ENCODE results near the gene ERFE. TPM values are rescaled to one million over a fixed set of nuclear protein-coding genes. Genes with fewer than 3 reads are reported as not detected.
A peak's percentile ranks its signal among the peaks of the same experiment; 100 is the strongest.

The ERFE gene
- total and polyA plus RNA-seq, 9 of the 15 experiments (the other 6 are each of a cell fraction or from before 2014, with no cell fraction given) = 0.55 to 8.2 (median 3.7) TPM

GRCh38 chr2:238127165-238128060 is 31.4 kb upstream of the ERFE start:
- H4K20me1 ChIP-seq (replicated peaks; ENCODE audit: control insufficient read depth, insufficient read depth, low read length) = no peaks in the 10 kb centered on the region
- peak; percentile 95 for ATAC-seq
- ChIA-PET CTCF (ENCODE audit: low intra/inter-chr PET ratio) (no interaction called here), POLR2A (interaction anchor here (0.5 to 0.6 kb wide), 2 partner anchors 9 to 212 kb away, joined by 3 to 4 read pairs; no protein-coding TSS in a partner anchor)
- in situ Hi-C loops (cut with MboI) = no loop called here
- H3K27me3 ChIP-seq (ENCODE audit: control insufficient read depth in 2 of 2, insufficient read depth in 2 of 2, low read length in 2 of 2) = peaks cover 5 to 50% of the 10 kb centered on the region in 2 experiments; a peak in 4 of 5 replicates
- H3K4me2 ChIP-seq (ENCODE audit: insufficient read depth, low read length) = peak overlapping the region; percentile 10; the same call in 1 of the 2 replicates
- no peaks in the 10 kb centered on the region for H3K36me3 ChIP-seq (ENCODE audit: control insufficient read depth, insufficient read depth, low read length)
- intact Hi-C loops (cut with micrococcal nuclease) = no loop called here
- no peak overlapping the region for H3K27ac ChIP-seq (ENCODE audit: extremely low read depth, low read depth, low read length)
- H3K9me3 ChIP-seq (replicated peaks; ENCODE audit: control insufficient read depth, insufficient read depth, low read depth, low read length) = 0 out of 2 replicates have a peak, but pooled peaks cover 2% of the 10 kb centered on the region
- H3K4me3 ChIP-seq = no peak overlapping the region
- peak overlapping the region in 1 of 2 experiments; percentile 50; a peak in 1 of 4 replicates for H3K9ac ChIP-seq (ENCODE audit: insufficient read depth in 1 of 2, low read depth in 2 of 2, low read length in 2 of 2)
- no peaks in the 10 kb centered on the region for H3K79me2 ChIP-seq (ENCODE audit: control insufficient read depth, insufficient read depth, low read length)
- FAIRE-seq = no peak
- BruUV-seq (replicated peaks) = no TSS peak
- peak overlapping the region; percentile 83 for H2AFZ ChIP-seq (ENCODE audit: low read depth, low read length)
- H3K9me1 ChIP-seq (ENCODE audit: control insufficient read depth, insufficient read depth, low read length) = no peaks in the 10 kb centered on the region
- WGBS (ENCODE audit: insufficient coverage, low coverage, missing lambda C conversion rate) = 18% methylated on average over 13 of the region's 36 CpGs
- peaks cover 0 to 54% of the 10 kb centered on the region in 2 experiments; a peak in 3 of 5 replicates for H3K4me1 ChIP-seq (replicated peaks in 1 of 2; ENCODE audit: control insufficient read depth in 2 of 2, insufficient read depth in 2 of 2, low read length in 2 of 2)
- peak; percentile 65 to 77 (median 72) for DNase-seq (ENCODE audit: extremely low read depth in 1 of 4, low spot score in 3 of 4)
- TF ChIP-seq ELF1 (tag; IDR thresholded peaks at IDR 0.05) (no peak), GABPB1 (CRISPR knock-in tag; IDR thresholded peaks at IDR 0.05) (no peak), ETV5 (CRISPR knock-in tag; IDR thresholded peaks at IDR 0.05; ENCODE audit: low read depth) (no peak), EZH2 (IDR thresholded peaks at IDR 0.05; ENCODE audit: borderline replicate concordance, low read depth, low read length) (no peak), ZNF695 (CRISPR knock-in tag; IDR thresholded peaks at IDR 0.05) (no peak), POLR3G (IDR thresholded peaks at IDR 0.05; ENCODE audit: extremely low read depth, insufficient read length, insufficient replicate concordance) (no peak), CTCF (IDR thresholded peaks at IDR 0.05 in 2 of 3, conservative IDR thresholded peaks at IDR 0.05 in 1 of 3; ENCODE audit: insufficient read depth in 2 of 3, low read depth in 1 of 3, low read length in 3 of 3) (0 out of 6 replicates have a peak, but pooled peaks of 2 of the 3 experiments have one; percentile 17 to 26), ZNF57 (CRISPR knock-in tag; IDR thresholded peaks at IDR 0.05) (no peak), MAX (CRISPR knock-in tag; IDR thresholded peaks at IDR 0.05) (no peak), CHD1 (IDR thresholded peaks at IDR 0.05; ENCODE audit: low read length) (no peak), CEBPG (CRISPR knock-in tag; IDR thresholded peaks at IDR 0.05) (no peak), CEBPG (tag; conservative IDR thresholded peaks at IDR 0.05 in 1 of 2, IDR thresholded peaks at IDR 0.05 in 1 of 2) (no peak), ZBTB7A (IDR thresholded peaks at IDR 0.05; ENCODE audit: borderline replicate concordance, control insufficient read depth, low read depth, low read length) (peak; percentile 35; the same call in 1 of the 2 replicates), PATZ1 (CRISPR knock-in tag; IDR thresholded peaks at IDR 0.05; ENCODE audit: borderline replicate concordance) (no peak)

Measured in K562 (cell line).